GM18507 (cell line): ENCODE measurements around the gene STK17A.
"Not testable (repeated sequence)": the region's sequence is repeated elsewhere in the genome, so short reads cannot be mapped to it uniquely, and the experiment has no call there.

Experiments used
- DNase-seq: peaks from one replicate; pipeline ENCODE4 v3.0.0; 2011; ENCODE audit warnings: low read depth; ENCODE audit not compliant: insufficient read length; ENCODE audit errors: extremely low spot score
- FAIRE-seq: peaks from 2 replicates; lab custom pipeline; 2011; peaks lifted over from hg19 to GRCh38; lab: Jason Lieb, UNC

The STK17A gene

DNA sequence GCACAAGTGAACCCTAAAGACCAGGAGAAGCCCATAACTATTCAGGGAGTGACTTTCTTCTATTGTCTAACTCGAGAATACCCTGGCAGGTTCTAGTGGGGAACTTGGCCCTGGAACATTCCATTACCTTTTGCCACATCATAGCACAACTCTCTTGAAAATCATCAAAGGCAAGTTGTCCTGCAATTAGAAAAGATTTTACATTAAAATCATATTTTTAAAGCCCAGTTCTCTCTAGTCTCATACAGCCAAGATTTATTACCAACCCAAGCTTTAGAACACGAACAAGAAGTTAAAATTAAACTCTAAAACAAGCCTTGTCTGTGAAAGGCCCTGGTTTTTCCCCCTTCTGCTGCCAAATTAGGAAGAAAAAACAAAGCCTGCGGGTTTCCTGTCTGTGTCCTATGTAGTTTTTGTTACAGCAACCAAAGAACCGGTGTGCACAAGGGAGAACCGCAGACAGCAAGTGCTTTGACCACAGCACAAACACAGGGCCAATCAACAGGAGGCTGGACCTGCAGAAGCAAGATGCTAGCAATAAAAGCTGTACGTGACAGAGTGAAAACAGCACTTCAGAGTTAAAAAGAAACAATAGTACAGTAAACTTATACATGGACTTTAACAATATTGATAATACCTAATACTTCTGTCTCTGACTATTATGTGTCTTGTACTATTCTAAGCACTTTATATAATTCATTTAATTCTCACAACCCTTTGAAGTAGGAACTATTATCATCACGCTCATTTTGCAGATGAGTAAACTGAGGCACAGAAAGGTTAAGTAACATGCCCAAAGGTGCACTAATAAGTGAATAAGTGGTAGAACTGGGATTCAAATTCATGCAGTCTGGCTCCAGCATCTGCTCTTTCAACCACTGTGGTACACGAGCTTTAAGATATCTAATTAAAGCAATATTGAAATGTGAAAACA lies 65.8 kb downstream of the STK17A start:
- FAIRE-seq = peak; percentile 98
- peak; percentile 47 for DNase-seq

DNA sequence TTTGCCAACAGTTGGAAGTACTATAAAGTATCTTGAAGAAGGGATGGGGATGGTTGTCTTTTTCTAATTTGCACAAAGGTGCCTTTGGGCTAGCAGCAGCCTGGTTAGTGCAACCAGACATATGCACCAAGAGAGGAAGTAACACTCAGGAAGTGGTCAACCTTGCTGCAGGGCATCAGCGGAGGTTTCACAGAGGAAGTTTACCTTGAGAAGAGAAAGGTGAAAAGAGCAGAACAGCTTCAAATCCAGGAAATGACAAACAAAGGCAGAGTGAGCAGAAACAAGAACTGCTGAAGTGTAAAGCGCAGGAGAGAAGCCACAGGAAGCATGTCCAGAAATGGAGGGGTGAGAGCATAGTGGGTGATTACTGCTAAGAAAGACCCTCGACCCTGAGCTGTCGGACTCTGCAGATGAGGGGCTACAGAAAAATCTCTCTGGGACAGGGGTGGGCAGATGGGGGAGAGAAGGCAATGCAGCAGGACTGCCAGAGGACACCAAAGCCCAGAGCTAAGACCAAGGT lies 66.9 kb downstream of the STK17A start:
- peak; percentile 49 for DNase-seq
- peak; percentile 97 for FAIRE-seq

DNA sequence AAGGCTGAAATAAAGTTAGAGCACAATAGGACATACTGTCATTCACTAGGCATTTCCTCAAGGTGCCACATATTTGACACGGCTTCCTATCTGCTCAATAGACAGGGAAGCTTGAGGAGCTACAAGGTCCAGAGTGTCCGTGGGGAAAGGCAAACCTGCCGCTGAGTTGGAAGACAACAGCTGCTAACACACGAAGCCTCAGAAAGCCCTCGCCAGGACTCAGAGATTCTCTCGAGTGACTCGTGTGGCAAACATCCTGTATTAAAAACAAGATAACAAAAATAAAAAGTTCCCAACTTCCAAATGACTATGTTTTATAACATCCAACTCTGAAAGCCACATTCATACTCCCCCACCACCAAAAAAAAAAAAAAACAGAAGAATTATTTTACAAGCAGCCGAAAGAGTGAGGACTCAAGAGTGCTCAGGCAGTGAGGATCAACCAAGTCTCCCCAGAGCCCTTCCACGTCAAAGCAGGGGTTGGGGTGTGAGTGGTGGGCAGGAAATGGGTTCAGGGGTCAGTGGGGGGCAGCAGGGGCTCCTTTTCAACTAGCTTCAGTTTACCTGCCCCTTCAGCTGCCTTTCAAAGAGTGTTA lies 67.6 kb downstream of the STK17A start:
- peak; percentile 24 for FAIRE-seq
- no peak for DNase-seq

DNA sequence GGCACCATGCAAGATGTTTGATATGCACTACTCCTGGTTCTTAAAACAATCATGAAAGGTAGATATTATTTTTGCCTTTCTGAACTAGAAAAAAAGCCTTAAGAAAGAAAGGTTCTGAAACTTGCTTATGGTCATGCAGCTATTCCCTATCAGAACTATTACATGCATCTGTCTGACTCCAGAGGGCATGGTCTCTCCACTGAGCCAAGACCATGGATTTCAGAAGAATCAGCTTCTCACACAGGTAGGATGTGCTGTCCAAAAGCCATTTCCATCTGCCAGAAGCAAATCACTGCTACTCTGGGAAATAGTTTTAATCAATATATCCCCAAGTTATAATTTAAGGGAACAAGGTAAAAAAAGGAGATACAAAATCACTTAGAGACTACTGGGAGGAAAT lies 69.5 kb downstream of the STK17A start:
- DNase-seq (no peak), FAIRE-seq (no peak)

DNA sequence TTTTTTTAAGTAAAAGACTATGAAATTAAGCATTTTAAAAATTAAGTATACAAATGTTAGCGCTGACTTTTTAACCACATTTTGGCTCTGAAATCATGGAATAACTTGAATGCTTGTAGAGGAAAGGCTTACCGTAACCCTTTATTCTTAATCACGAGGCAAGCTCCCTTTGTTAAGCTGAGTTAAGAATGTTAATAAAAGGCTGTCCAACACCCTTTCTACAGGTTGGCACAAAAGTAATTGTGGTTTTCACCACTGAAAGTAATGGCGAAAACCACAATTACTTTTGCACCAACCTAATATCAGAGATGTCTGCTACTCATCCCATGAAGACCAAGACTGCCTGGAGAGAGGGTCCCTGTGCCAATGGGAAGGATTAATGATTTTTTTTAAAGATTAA lies 70.6 kb downstream of the STK17A start:
- no peak for DNase-seq
- FAIRE-seq = no peak

DNA sequence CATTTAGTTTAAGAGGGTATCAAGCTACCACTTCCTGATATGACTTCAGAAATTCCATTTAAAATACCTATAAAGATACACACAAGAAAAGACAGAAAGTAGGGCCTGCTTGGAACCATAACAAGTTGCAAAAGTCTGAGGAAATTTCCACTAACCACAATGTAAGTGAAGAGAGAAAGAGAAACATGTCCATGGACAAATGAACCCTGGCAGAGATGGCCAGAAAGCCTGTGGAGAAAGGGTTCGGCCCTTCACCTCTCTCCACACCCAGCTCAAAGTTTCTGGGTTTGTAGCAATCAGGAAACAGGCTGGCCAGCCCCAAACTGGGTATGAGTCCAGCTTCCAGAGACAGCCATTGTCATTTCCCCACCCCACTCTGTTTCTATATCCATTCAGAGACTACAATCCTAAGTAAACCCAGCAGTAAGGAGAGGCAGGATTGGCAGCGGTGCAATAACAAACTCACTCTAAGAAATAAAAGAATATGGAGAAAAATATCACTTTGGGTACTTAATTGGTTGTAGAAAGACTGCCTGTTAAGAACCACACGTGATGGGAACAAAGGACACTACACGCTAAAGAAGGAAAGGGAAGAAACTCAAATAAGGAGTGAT lies 71.1 kb downstream of the STK17A start:
- FAIRE-seq (no peak), DNase-seq (no peak)

DNA sequence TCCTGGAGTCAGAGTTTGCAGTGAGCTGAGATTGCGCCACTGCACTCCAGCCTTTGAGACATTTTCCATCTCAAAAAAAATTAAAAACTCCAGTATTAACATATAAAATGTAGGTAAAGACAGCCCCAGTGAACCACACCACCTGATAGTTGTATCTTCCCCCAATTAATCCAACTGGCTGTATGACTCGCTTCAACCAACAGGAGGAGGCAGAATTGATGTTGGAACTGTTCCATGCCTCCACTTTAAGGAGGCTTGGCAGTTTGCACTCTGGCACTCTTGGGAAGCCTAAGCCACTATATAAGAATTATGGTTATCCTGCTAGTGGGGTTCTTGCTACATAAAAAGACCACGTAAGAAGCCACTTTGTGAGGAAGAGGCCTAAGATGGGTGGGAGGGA lies 72.7 kb downstream of the STK17A start:
- no peak for FAIRE-seq

DNA sequence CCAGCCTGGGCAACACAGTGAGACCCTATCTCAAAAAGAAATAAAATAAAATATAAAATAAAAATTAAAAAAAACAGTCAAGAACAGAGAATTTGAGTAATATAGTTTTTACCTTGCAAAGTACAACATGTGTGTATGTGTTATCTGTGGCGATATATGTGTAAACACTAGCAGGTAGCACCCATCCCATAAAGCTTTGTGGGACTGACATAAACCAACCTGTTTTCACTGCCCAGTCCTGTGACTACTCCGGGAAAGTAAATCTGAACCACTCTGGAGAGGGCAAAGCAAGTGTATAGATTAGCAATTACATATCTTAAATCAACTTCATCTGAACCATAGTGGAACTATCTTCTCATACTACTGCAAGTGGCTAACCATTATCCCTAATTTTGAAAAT lies 74.1 kb downstream of the STK17A start:
- DNase-seq (no peak), FAIRE-seq (no peak)

More for the DNA sequence above, 72.7 kb downstream of the STK17A start:
- no peak for DNase-seq

DNA sequence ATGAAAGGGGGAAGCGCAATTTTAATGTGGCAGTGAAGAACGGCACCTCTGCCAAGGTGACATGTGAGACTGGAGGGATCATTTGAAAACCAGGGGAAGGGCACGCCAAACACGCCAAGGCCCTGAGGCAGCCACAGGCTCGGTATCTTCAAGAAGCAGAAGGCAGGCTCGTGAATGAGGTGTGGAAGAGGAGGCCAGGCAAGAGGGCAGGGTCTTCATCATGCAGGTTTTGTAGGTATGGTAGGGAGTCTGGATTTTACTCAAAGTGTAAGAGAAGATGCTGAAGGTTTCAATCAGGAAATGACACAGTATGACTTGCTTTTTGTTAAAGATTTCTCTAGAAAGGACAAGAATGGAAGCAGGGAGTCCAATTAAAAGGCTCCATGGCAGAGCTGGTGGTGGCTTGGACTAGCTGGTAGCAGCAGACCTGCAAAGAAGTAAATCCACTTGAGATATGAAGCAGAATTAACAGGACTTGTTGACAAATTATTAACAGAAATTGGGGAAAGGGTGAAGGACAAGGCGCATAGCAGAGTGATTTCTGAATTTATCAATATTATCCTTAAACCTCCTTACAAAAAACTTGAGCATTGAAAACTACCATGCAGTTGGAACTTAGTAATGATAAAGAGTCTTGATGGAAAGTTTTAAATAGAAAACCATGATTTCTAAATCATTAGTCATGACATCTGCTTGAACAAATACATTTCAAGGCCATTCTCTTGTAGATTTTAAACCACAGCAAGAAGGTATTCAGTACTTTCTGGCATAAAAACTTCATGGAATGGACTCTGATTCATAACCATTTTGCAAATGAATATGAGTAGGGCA lies 76.0 kb downstream of the STK17A start:
- DNase-seq (no peak), FAIRE-seq (peak; percentile 77)

DNA sequence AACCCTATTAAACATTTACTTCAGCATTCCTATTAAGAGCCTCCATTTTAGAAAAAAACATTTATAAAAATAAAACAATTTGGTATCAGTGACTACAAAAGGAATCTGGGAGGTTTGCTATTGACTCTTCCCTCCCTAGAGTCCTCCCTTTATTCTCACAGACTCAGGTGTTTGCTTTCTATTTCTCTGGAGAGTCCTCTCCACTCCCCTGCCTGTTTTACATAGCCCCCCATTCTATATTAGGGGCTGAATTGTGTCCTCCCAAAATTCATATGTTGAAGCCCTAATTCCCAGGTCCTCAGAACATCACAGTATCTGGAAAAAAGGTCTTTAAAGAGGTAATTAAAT lies 76.6 kb downstream of the STK17A start:
- DNase-seq = no peak
- no peak for FAIRE-seq

DNA sequence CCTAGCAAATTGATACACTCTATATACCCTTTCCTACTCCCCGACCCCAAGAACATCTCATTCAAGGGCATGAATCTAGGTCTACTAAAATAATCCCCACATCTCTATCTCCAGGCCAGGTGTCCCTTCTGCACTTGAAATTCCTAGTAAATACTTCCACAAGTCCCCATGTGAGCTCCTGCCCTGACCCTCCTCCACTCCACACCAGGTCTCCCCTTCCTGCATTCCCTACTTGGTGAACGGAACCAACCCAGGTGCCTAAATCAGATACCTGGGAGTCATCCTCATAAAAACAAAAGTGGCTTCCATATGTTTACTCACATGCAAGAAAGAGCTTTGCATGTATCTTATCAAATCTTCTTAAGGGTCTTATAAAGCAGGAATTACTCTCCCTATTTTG lies 77.2 kb downstream of the STK17A start:
- no peak for FAIRE-seq
- no peak for DNase-seq

DNA sequence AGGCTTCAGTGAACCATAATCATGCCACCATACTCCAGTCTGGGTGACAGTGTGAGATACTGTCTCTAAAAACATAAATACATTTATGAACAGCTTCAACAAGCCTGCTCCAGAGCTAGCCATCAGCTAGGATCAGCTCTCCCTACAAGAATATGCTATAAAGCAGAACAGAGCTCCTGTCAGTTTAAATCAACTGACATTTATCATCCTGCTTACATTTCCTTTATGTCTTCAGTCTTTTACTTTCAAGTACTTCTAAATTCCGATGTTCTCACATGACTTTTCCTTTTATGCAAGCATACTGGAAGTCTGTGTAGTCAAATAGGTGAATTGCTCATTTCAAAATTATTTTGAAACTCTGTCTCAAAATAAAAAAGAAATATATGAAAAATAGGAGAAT lies 81.8 kb downstream of the STK17A start:
- peak; percentile 9 for FAIRE-seq
- DNase-seq = no peak

DNA sequence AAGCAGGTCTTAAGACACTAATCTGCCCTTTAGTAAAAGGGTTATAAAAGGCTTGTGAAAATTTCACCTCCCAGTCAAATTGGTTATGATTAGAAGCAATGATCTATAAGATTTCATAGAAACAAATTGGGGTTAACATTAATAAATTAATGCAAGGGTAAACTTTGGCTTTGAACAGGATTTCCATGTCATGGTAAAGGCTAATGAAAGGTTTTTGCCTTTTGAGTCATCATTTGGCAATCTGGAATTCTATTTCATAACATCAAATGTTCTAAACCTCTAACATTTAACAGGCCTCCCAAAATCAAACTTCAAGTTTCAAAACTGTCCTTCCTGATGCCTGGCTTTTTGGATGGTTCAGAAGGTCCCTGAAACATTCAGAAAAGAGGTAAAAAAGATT lies 84.0 kb downstream of the STK17A start:
- no peak for DNase-seq
- no peak for FAIRE-seq

DNA sequence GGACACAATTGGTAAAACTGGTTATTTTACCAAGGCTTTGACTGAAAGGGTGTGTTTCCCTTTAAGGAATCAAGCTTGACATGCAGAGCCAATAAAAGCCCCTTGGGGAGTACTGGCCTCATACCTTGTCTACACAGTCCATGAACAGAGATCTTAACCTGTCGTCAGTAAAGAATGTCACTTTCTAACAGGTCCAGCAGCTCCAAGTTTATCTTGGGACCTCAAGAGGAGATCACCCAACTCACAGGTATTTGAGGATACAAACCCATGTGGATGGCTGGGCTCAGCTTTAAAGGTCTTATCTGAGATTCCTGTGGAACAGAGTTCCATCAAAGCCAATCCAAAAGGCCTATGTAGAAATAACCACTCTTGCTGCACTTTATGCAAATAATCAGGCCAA lies 85.1 kb downstream of the STK17A start:
- FAIRE-seq (no peak), DNase-seq (no peak)

DNA sequence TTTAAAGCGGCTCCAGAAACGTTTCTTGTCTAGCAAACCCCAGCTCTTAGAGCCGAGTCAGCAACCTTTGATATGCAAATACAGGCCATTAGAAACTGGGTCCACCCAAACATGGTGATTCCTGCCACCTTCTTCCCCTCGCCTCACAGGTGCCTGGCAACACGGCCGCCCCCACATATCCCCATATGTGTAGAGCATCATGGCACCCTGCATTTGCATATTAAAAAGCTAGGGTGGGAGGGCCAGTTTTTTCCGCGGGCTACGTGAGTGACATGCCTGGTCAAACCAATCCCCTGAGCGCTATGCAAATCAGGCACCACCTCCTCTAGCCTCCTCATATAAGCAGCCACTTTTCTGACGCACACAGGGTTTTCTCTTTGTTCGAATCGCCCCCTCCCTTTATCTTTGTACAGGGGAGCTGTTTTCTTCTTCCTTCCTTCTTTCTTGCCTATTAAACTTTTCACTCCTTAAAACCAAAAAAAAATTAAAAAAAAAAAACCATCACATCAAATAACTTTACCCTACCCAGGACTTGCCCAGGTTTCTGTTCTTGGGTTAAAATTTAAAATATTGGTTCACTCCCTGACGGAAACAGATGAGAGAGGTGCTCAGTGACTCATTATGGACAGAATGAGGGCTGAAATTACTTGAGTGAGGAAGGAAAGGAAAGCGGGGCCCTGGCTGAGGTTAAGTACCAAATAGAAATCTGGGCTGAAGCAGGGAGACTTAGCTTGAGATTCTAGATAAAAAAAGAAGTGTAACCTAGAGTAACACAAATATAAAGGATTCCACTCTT lies 86.6 kb downstream of the STK17A start:
- DNase-seq = no peak
- peak; percentile 39 for FAIRE-seq

DNA sequence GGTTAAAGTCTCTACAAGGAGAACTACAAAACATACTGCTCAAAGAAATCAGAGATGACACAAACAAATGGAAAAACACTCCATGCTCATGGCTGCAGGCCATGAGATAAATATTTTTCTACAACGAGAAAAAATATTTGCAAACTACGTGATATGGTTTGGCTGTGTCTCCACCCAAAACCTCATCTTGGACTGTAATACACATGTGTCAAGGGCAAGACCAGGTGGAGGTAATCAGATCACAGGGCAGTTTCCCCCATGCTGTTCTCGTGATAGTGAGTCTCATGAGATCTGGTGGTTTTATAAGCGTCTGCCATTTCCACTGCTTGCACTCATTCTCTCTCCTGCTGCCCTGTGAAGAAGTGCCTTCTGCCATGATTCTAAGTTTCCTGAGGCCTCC lies 88.6 kb downstream of the STK17A start:
- DNase-seq (no peak), FAIRE-seq (no peak)

DNA sequence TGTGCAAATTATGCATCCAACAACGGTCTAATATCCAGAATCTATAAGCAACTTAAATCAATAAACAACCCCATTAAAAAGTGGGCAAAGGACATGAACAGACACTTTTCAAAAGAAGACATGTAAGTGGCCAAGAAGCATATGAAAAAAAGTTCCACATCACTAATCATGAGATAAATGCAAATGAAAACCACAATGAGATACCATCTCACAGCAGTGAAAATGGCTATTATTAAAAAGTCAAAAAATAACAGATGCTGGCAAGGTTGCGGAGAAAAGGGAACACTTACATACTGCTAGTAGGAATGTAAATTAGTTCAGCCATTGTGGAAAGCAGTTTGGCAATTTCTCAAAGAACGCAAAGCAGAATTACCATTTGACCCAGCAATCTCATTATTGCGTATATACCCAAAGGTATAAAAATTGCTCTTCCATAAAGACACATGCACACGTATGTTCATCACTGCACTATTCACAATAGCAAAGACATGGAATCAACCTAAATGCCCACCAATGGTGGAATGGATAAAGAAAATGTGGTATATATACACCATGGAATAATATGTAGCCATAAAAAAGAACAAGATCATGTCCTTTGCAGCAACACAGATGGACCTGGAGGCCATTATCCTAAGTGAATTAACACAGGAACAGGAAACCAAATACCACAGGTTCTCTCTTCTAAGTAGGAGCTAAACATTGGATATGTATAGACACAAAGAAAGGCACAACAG lies 90.5 kb downstream of the STK17A start:
- DNase-seq = not testable (repeated sequence)
- peak; percentile 66 for FAIRE-seq
